D721Med (cell line): Measurements from ENCODE around the gene DIP2C.

Experiments used
- DNase-seq: peaks from one replicate; pipeline ENCODE4 v3.0.0; 2011; ENCODE audit warnings: low spot score; ENCODE audit not compliant: insufficient read length
- FAIRE-seq: peaks from 2 replicates; lab custom pipeline; 2011; peaks lifted over from hg19 to GRCh38; lab: Jason Lieb, UNC
- TF ChIP-seq, protein P1 (sequence below): IDR thresholded peaks from 2 replicates; pipeline ENCODE4 v1.5.1; 2012; ENCODE audit warnings: mild to moderate bottlenecking, control low read depth; ENCODE audit not compliant: insufficient read depth; ENCODE audit errors: missing control alignments

DIP2C gene

DNA sequence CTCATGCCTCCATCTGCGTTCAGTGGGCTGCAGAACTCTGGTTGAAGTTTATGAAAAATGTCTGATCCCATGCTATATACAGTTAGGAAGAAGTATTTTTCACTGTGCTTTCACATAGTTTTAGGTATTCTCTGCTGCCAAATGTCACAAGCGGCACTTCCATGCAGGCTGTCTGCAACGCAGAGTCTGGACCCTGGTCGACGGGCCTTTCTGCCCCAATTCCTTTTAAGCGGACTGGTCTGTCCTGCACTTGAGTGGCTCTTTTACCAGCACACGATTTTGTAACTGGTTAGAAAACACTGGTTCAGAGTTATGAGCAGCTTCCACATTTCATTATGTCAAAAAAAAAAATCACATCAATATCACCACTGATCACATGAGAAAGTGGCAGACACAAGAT lies 143.0 kb downstream of the DIP2C start:
- DNase-seq = no peak
- TF ChIP-seq, protein P1, sequence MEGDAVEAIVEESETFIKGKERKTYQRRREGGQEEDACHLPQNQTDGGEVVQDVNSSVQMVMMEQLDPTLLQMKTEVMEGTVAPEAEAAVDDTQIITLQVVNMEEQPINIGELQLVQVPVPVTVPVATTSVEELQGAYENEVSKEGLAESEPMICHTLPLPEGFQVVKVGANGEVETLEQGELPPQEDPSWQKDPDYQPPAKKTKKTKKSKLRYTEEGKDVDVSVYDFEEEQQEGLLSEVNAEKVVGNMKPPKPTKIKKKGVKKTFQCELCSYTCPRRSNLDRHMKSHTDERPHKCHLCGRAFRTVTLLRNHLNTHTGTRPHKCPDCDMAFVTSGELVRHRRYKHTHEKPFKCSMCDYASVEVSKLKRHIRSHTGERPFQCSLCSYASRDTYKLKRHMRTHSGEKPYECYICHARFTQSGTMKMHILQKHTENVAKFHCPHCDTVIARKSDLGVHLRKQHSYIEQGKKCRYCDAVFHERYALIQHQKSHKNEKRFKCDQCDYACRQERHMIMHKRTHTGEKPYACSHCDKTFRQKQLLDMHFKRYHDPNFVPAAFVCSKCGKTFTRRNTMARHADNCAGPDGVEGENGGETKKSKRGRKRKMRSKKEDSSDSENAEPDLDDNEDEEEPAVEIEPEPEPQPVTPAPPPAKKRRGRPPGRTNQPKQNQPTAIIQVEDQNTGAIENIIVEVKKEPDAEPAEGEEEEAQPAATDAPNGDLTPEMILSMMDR = no peak
- no peak for FAIRE-seq

DNA sequence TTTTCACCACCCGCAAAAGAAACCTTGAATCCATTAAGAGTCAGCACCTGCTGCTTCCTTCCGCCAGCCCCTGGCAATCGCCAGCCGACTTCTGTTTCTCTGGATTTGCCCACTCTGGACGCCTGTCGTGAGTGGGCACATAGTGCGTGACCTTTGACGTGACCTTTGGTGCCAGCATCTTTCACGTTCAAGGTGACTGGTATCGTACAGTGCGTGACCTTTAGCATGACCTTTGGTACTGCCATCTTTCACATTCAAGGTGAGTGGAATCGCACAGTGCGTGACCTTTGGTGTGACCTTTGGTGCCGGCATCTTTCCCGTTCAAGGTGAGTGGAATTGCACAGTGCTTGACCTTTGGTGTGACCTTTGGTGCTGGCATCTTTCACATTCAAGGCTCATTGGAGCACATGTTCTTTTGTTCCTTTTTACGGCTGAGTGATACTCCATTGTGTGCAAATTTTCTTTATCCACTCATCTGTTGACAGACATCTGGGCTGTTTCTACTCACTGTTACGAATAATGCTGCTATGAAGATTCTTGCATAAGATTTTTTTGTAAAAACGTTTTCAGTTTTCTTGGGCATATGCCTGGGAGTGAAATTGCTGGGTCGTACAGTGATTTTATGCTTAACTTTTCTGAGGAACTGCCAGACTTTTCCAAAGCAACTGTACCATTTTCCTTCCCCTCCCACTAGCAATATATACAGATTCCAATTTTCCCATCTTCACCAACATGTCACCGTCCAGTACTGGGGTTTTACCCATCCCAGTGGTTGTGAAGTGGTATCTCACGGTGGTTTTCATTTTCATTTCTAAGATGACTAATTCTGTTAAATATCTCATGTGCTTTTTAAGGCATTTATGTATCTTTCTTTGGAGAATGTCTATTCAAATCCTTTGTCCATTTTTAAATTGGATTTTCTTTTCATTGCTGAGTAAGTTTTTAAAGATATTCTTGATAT lies 145.3 kb downstream of the DIP2C start:
- no peak for FAIRE-seq

DNA sequence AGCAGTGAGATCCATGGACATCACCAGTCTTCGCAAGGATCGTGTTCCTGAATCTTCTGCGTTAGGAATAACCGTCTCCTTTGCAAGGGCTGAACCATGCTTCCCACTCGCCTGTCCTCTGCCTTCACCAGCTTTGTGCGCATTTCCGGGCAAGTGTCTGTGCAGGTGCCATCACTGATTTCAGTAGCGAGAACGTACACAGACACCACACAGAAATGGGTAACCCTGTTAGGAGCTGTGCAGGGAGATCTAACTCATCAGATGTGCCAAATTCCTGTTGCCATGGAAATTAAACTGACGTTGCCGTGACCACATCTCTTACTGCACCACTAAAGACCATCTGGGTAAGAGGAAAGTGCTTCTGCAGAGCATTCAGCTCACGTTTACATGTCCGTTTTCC lies 146.3 kb downstream of the DIP2C start:
- DNase-seq (no peak), FAIRE-seq (no peak)
- TF ChIP-seq, protein P1 = no peak

More for the DNA sequence above, 145.3 kb downstream of the DIP2C start:
- TF ChIP-seq, protein P1 = no peak
- no peak for DNase-seq

DNA sequence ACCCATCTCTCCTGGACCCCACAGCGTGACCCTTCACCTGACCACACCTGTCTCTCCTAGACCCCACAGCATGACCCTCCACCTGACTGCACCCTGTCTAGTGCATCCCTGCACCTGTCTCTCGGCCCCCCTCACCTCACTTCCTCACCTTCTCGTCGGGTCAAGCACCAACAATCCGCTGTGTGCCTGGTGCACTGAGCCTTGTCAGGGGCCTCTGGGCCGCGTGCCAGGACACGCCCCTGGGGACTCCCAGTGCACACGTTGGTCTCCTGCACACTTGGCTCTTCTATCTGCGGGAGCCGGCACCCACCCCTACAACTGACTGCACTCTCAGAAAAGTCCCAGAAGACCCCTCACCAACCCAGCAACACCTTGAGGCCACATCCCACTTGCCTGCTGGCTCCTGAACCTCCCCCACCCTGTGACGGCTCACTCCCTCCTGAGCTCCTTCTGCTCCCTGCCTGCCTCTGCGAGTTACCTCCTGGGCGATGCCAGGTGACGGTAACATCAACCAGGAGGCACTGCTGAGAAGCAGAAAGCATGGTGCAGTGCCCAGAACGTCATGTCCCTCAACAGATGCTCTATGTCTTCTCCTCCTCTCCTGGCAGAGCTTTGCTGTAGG lies 147.6 kb downstream of the DIP2C start:
- TF ChIP-seq, protein P1 = no peak
- DNase-seq = no peak
- FAIRE-seq = no peak

DNA sequence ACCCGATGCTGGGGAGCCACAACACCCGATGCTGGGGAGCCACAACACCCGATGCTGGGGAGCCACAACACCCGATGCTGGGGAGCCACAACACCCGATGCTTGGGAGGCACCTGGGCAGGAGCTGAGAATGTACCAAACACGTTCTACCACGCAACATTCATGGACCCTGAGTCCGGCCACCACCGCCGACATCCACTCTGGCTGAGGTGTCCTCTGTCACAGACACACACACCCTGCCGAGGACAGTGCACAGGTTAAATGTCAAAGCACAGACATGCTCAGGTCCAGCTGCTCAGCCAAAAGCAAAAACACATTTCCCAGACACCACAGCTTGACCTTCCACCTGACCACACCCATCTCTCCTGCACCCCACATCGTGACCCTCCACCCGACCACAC lies 148.4 kb downstream of the DIP2C start:
- TF ChIP-seq, protein P1 = no peak
- FAIRE-seq = no peak
- no peak for DNase-seq

DNA sequence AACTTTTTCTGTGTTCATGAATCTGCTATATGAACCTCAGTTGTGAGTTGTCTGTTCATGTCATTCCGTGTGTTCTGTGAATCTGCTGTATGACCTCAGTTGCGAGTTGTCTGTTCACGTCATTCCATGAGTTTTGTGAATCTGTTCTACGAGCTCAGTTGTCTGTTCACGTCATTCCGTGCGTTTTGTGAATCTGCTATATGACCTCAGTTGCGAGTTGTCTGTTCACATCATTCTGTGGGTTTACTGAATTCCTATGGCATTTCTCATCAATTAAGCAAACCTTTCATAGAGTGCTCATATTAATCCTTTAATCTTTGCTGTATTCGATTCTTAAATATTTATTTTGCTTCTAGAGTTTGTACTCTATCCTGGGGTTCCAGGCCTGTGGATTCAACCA lies 150.6 kb downstream of the DIP2C start:
- TF ChIP-seq, protein P1 = no peak
- FAIRE-seq = no peak
- no peak for DNase-seq
